Activated T-helper 1 cell treated with anti-CD3 and anti-CD28 coated beads, Interleukin-2, amount 50 U/mL, for 16 hours (primary cell): ENCODE data around the gene CALCB.

Experiments used
- DNase-seq, 2 donors: peaks; one replicate each; pipeline ENCODE4 v3.0.0-alpha.2; 2020; ENCODE audit warnings: low read depth in 1 of 2, low spot score in 1 of 2

Gene CALCB

DNA sequence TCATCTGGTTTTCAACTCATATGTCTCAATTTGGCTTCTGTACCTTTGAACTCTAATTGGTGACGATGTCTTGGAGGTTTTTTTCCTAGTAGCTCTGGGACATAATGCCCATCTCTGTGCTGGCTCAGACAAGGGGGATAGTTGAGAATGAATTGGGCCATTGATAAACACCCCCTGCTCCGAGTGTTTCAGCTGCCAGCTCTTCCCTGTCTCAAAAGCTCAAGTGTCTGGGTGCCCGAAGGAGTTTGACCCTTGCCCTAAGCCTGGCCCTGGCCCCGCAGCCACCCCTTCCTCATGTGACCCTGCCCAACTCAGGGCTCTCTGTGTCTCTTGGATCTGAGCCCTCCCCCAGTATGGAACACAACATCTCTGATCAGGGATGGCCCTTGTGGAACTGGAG is 44.4 kb downstream of the CALCB start:
- DNase-seq: no peak

DNA sequence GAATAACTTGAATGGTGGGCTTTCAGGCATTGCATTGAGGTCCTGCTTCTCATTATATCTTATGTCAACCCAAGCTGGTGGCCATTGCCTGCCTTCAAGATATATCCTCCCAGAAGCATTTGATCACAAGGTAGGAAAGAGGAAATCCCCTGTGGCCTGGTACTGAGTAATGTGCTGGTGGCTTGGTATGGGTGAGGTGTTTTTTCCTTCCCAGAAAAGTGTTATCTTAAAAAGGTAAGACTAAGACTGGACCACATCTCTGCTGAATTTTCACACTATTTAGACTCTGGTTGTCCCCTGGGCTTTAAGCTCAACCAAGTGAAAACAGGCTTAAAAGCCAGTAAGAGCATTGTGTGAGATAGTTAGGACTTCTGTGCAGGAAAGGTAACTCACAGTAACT is 45.0 kb downstream of the CALCB start:
- DNase-seq: no peak

DNA sequence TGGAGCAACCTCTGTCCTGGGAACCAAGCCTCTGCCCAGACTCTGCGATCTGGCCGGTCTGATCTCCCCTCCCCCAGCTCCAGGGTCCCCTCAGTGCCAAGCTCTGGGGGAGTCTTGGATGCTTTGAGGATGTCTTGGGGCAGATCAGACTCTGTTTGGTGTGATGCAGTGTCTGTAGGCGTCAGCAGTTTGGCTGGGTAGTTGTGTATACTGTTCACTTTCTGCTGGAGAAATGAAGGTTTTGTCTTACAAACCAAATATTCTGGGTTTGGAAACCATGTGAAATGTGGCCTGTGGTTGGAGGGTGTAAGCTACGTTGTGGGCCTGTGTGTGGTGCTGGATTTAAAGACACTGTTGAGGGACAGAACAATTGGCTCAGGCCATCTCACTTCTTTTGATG is 46.0 kb downstream of the CALCB start:
- DNase-seq: no peak

DNA sequence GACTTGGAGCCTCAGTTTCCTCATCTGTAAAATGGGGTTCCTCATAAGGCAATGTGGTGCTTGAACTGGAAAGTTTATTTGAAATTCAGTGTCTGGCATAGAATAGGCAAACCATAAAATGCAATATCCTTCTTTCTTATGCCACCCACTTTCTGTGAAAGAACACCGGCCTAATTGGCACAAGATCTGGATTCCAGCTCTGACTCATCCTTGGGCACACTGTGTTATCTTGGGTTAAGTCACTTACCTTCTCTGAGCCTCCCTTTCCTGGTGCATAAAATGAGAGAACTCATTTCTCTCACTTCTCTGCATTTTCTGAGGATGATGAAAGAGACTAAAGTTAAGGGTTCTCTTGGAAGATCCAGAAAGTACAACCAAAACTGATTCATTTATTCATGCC is 46.4 kb downstream of the CALCB start:
- DNase-seq: no peak

DNA sequence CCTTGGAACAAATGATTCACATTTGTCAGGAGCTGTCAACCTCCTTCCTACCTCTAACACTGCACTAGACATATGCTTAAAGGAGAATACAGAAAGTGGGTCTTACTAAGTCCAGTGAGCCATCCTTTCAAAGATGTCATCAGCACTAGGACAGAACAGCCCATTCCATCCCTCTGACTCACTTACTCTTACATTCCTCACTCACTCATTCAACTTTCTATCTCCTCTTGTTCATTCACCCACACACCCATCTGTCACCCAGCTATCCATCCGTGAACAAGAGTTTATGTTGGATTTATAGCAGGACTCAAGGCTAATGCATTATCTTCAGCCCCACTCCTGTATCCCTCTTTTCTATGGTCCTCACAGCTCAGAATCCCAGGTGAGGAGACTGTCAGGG is 50.5 kb downstream of the CALCB start:
- no peak for DNase-seq

DNA sequence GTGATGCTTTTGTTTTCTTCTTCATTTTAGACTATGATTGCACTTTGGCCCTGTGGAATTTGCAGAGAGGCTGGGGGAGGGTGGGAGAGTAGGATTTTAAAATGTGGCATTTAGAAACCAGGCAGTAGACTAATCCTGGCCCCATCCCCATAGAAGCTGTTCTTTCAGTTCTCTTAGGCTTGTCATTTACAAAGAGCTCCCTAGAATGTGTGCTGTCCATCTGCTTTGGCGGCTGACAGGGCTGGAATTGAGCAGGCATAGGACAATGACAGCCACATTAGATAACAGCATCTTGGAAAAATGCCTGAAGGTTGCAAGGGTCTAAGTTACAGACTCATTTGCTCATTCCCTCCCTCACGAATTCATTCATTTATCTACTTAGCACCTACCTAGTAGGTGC is 51.1 kb downstream of the CALCB start:
- DNase-seq: no peak

DNA sequence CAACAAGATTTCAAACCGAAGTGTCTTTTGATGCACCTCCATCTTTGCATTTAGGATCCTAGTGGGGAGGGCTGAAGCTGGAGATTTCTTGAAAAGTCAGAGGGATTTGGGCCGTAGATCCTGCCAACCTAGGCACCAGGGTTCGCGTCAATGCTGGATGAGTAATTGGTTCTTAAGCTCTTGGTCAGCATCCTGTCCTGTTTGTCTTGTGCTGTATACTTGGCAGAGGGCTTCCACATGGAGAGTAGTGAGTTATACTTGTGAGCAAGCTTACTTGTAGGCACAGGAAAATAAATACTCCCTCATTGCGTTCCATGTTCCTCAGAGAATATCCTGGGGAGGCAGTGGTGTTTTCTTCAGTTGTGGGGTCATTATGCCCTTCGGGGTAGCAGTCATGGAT is 53.9 kb downstream of the CALCB start:
- no peak for DNase-seq
